ENCODE results near the gene PDE1C.
A peak's percentile ranks its signal among the peaks of the same experiment; 100 is the strongest.

The PDE1C gene

GRCh38 chr7:31887006-31887405 is 183.2 kb downstream of the PDE1C start:
- TF ChIP-seq CTCF (IDR thresholded peaks at IDR 0.05; ENCODE audit: low read depth, low read length): no peak
- in situ Hi-C loops (cut with HindIII; ENCODE audit: low sequenced_read_pairs): no loop called here
- H3K4me3 ChIP-seq (ENCODE audit: low read depth, low read length): no peak overlapping the region
- DNase-seq (ENCODE audit: low read depth, low spot score): no peak

- DNase-seq (ENCODE audit: low read depth, low spot score): no peak
- H3K4me3 ChIP-seq (ENCODE audit: low read depth, low read length): no peak overlapping the region
- in situ Hi-C loops (cut with HindIII; ENCODE audit: low sequenced_read_pairs): no loop called here
- no peak for TF ChIP-seq CTCF (IDR thresholded peaks at IDR 0.05; ENCODE audit: low read depth, low read length)
These were observed 185.0 kb downstream of the PDE1C start for GRCh38 chr7:31885171-31885570.

- no peak for TF ChIP-seq CTCF (IDR thresholded peaks at IDR 0.05; ENCODE audit: low read depth, low read length)
- in situ Hi-C loops (cut with HindIII; ENCODE audit: low sequenced_read_pairs): no loop called here
- DNase-seq (ENCODE audit: low read depth, low spot score): peak; percentile 35
- H3K4me3 ChIP-seq (ENCODE audit: low read depth, low read length): no peak overlapping the region
These were observed 186.4 kb downstream of the PDE1C start for GRCh38 chr7:31883761-31884164.

GRCh38 chr7:31882187-31882586 is 188.0 kb downstream of the PDE1C start:
- peak; percentile 18 for DNase-seq (ENCODE audit: low read depth, low spot score)
- no peak for TF ChIP-seq CTCF (IDR thresholded peaks at IDR 0.05; ENCODE audit: low read depth, low read length)
- no peak overlapping the region for H3K4me3 ChIP-seq (ENCODE audit: low read depth, low read length)
- in situ Hi-C loops (cut with HindIII; ENCODE audit: low sequenced_read_pairs): no loop called here

- no peak overlapping the region for H3K4me3 ChIP-seq (ENCODE audit: low read depth, low read length)
- no peak for DNase-seq (ENCODE audit: low read depth, low spot score)
- in situ Hi-C loops (cut with HindIII; ENCODE audit: low sequenced_read_pairs): no loop called here
- TF ChIP-seq CTCF (IDR thresholded peaks at IDR 0.05; ENCODE audit: low read depth, low read length): no peak
These were observed 191.3 kb downstream of the PDE1C start for GRCh38 chr7:31878875-31879274.

GRCh38 chr7:31875424-31875823 is 194.8 kb downstream of the PDE1C start:
- no peak overlapping the region for H3K4me3 ChIP-seq (ENCODE audit: low read depth, low read length)
- in situ Hi-C loops (cut with HindIII; ENCODE audit: low sequenced_read_pairs): no loop called here
- no peak for DNase-seq (ENCODE audit: low read depth, low spot score)
- no peak for TF ChIP-seq CTCF (IDR thresholded peaks at IDR 0.05; ENCODE audit: low read depth, low read length)

All from astrocyte of the spinal cord (primary cell).